ENCODE measurements around the gene DLAT.
"Not testable (repeated sequence)": the region's sequence is repeated elsewhere in the genome, so short reads cannot be mapped to it uniquely, and the experiment has no call there.

Gene DLAT

GRCh38 chr11:112050721-112051120 is 25.5 kb downstream of the DLAT start:
- no peak for DNase-seq (ENCODE audit: low spot score)

GRCh38 chr11:112051768-112052167 is 26.6 kb downstream of the DLAT start:
- no peak for DNase-seq (ENCODE audit: low spot score)

- no peak for DNase-seq (ENCODE audit: low spot score)
Observed at GRCh38 chr11:112057170-112057569, 32.0 kb downstream of the DLAT start.

- DNase-seq (ENCODE audit: low spot score): no peak
Observed at GRCh38 chr11:112058103-112058502, 32.9 kb downstream of the DLAT start.

- peak; percentile 9 for DNase-seq (ENCODE audit: low spot score)
Observed at GRCh38 chr11:112062923-112063322, 37.7 kb downstream of the DLAT start.

GRCh38 chr11:112073941-112074811 is 49.0 kb downstream of the DLAT start, which contains the start of the genes NKAPD1 and PIH1D2:
Gene NKAPD1 (plus strand): TSS chr11:112074299. CDS start chr11:112075575, 1,276 bp downstream.
Gene PIH1D2 (minus strand): TSS chr11:112074017. CDS start chr11:112073174, 843 bp downstream.
- peak; percentile 83 for DNase-seq (ENCODE audit: low spot score)

- DNase-seq (ENCODE audit: low spot score): no peak
Observed at GRCh38 chr11:112082729-112083128, 57.5 kb downstream of the DLAT start.

GRCh38 chr11:112085822-112086421 is 60.7 kb downstream of the DLAT start:
- DNase-seq (ENCODE audit: low spot score): peak; percentile 44

GRCh38 chr11:112086422-112087191 is 61.4 kb downstream of the DLAT start, which contains the start of the genes SDHD and TIMM8B:
Gene SDHD (plus strand): TSS chr11:112086873. CDS start chr11:112086908, 35 bp downstream.
Gene TIMM8B (minus strand): TSS chr11:112086756. CDS start chr11:112086723, 33 bp downstream.
- peak; percentile 91 for DNase-seq (ENCODE audit: low spot score)

GRCh38 chr11:112087212-112087611 is 62.0 kb downstream of the DLAT start:
- DNase-seq (ENCODE audit: low spot score): no peak

GRCh38 chr11:112095302-112095701 is 70.1 kb downstream of the DLAT start:
- DNase-seq (ENCODE audit: low spot score): not testable (repeated sequence)

GRCh38 chr11:112096194-112096593 is 71.0 kb downstream of the DLAT start:
- DNase-seq (ENCODE audit: low spot score): peak; percentile 32

GRCh38 chr11:112097734-112098528 is 72.7 kb downstream of the DLAT start:
- DNase-seq (ENCODE audit: low spot score): no peak

- peak; percentile 68 for DNase-seq (ENCODE audit: low spot score)
Observed at GRCh38 chr11:112100462-112100861, 75.3 kb downstream of the DLAT start.

GRCh38 chr11:112103446-112103845 is 78.2 kb downstream of the DLAT start:
- DNase-seq (ENCODE audit: low spot score): no peak

- DNase-seq (ENCODE audit: low spot score): no peak
Observed at GRCh38 chr11:112106070-112106469, 80.9 kb downstream of the DLAT start.

All from hepatic stellate cell (primary cell).